Cardiac septum (tissue), 1 donor: ENCODE data around the gene FBXO36. TPM values are rescaled to one million over a fixed set of nuclear protein-coding genes. Genes with fewer than 3 reads are reported as not detected.
"Not testable (repeated sequence)": the region's sequence is repeated elsewhere in the genome, so short reads cannot be mapped to it uniquely, and the experiment has no call there.

ENCODE experiments used
- DNase-seq: peaks from one replicate; pipeline ENCODE4 v3.0.0-alpha.2; 2020; ENCODE audit warnings: low spot score
- intact Hi-C: fragments of 100-400 bp; cut with DNase I; formaldehyde crosslinking; loops from one replicate; pipeline ENCODE4 v1.14.0; 2022
- total RNA-seq: library from RNA; stranded (reverse); fragmentation: NEBNext Ultra II Directional; extraction: Animal tissue kit (Norgen Biotek cat#: 25700); gene quantifications from one replicate; pipeline ENCODE4 v1.2.1, GENCODE V29; 2021
- donor health status: DM: no; HTN: no; CAD: no.

The FBXO36 gene
- total RNA-seq, 1 donor from 2014 or later: 1.2 TPM

DNA sequence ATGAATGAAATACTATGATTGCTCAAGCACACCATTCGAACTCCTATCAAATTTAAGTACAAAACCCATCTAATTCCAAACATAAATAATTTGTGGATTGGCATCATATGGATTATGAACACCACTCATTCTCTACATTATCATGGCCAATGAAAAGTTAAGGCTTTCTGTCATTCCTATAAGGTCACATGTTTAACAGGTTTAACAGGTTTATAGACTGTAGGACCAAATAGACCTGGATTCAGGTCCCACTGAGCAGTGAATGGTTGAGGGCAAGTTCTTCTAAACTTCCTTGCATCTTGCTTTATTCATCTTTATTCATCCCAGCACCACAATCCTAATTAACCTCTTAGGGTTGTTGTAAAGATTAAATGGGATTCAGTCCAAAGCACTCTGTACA is 33.4 kb downstream of the FBXO36 start:
- DNase-seq: no peak

DNA sequence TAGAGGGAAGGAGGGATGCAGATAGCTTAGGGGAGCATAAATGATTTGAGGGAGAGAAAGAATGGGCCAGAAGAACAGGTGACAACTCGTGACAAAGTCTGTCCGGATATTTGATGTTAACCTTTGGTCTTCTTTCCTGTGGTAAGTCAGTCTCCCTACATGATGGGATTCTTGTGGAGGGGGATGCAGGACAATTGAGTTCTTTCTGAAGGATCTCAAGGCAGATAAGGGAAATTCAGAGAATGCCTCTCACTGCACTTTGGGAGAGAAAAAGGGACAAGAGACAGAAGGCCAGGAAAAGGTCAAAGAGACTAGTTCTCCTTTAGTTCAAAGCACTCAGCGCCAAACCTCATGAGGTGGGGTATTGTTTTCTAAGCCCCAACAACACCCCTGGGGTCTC is 34.2 kb downstream of the FBXO36 start:
- intact Hi-C loops: no loop called here
- DNase-seq: no peak

More for the DNA sequence above, 33.4 kb downstream of the FBXO36 start:
- intact Hi-C loops: no loop called here

DNA sequence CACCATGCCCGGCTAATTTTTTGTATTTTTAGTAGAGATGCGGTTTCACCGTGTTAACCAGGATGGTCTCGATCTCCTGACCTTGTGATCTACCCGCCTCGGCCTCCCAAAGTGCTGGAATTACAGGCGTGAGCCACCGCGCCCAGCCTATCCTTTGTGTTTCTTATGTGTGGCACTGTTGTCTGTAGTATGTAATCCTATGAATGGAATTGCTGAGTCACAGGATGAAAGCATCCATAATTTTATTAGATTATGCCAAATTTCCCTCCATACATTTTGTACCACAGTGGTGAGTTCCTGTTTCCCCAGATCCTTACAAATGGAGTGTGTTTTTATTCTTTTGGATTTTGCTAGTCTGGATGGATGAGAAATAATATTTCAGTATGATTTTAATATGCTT is 41.3 kb downstream of the FBXO36 start:
- intact Hi-C loops, DNase-seq: not testable (repeated sequence)

DNA sequence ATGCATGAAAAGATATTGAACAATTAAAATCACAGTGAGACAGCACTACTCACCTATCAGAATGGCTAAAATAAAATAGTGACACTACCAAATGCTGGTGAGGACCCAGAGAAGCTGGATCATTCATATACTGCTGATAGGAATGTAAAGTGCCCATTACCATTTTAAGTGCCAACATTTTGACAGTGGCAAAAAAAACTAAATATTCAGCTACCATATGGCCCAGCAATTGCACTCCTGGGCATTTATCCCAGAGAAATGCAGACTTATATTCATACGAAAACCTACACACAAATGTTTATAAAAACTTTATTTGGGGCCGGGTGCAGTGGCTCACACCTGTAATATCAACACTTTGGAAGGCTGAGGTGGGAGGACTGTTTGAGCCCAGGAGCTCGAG is 47.6 kb downstream of the FBXO36 start:
- no peak for DNase-seq
- intact Hi-C loops: no loop called here

GRCh38 chr2:229970406-229970805 is 48.1 kb downstream of the FBXO36 start:
- intact Hi-C loops: no loop called here
- no peak for DNase-seq

DNA sequence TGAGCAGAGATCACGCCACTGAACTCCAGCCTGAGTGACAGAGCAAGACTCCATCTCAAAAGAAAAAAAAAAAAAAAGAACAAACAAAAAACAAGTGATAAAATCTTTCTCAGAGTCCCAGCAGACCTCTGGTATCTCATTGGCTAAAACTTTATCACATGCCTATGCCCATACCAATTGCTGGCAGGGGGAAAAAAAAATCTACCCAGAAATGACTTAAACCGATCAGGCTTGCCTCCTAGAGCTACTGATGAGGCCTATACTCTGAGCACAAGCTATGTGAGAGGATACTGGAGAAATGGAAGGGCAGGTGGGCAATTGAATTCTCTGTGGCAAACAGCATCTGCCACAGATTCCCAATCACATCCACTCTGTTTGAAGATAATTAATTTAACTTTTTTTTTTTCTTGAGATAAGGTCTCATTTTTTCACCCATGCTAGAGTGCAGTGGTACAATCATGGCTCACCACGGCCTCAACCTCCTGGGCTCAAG is 49.0 kb downstream of the FBXO36 start:
- DNase-seq: no peak
- intact Hi-C loops: no loop called here

GRCh38 chr2:229974266-229974665 is 52.0 kb downstream of the FBXO36 start:
- intact Hi-C loops: no loop called here
- DNase-seq: no peak

DNA sequence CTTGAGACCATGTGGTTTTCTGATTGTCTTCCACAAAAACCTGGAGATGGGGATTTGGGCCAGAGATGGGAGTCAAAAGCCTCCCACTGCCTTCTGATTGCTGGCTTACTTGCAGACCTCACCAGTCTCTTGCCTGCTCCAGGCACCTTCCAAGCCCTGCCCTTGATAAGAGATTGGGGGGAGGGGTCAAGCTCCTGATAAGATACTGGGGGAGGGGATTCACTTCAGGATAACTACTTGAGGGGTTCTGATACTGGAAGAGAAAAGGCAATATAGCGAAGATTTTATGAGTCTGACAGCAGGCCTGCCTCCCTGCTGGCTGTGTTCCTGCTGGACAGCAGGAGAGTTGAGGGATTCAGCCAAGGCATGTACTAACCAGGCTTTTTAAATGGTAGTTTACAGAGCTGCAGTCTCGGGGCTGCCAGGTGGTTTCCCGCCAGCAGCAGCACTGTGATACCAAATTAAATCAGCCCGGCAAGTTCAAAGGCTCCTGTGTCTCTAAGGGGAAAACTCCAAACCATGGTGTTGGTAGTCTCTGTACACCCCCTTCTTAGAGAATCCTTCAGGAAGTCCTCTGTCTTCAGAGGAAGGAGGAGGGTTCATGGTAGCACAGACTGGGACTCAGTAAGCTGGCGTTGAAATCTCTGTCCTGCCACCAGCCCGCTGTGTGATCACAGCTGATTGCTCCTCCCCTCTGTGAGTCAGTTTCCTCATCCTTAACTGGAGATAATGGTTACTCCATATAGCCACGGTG is 58.3 kb downstream of the FBXO36 start:
- no peak for DNase-seq
- intact Hi-C loops: no loop called here

DNA sequence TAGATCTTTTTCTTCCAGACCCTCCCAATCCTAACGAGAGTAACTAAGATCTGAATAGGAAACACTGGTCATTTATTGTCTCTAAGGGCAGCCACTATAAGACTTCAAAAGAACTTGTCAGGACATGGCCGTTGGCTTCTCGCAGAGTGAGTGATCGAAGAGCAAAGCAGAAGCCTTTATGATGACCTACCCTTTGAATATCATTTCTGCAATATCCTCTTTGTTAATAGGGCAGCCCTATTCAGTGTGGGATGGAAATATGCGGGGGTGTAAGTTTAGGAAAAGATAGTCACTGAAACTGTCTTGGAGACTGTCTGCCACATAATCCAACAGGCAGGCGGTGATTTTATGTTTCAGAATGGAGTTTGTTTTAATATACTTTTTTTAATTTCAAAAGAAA is 70.9 kb downstream of the FBXO36 start:
- no peak for DNase-seq
- intact Hi-C loops: no loop called here

DNA sequence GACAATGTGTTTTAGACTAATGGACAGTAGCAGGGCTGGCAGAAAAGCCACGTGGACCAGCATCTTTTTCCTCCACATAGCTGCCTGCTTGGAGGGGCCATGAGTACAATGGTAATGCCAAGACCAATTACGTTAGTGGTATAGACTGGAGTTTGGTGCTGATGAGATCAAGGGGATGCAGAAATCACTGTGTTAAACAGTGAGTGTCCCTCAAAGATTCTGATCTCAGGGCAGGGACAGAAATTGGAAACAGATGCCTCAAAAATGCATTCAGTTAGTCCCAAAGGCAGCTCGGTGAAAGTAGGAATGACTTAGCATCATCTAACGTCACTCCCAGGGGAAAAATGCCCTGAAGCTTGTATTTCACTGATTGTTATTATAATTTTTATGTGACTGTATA is 74.0 kb downstream of the FBXO36 start:
- intact Hi-C loops: no loop called here
- no peak for DNase-seq

DNA sequence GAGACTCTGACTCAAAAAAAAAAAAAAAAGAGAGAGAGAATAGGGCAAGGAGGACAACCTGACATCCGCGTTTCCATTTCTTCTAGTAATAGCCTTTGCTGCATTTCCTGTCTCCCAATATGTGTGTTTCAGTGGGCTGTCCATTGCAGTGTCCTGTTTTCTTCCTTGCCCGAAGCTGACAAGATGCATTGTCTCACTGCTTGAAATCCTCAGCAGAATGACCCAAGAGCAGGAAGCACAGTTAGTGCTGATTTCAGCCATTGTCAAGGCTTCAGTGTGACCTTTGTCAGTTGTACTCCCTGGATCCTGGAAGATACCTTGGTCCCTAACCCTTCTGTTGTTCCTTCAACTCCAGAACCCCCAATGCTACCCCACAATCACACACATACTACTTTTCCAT is 75.3 kb downstream of the FBXO36 start:
- intact Hi-C loops: no loop called here
- no peak for DNase-seq

- DNase-seq: no peak
- intact Hi-C loops: no loop called here
Measured at GRCh38 chr2:230000118-230000841, 78.0 kb downstream of the FBXO36 start.

DNA sequence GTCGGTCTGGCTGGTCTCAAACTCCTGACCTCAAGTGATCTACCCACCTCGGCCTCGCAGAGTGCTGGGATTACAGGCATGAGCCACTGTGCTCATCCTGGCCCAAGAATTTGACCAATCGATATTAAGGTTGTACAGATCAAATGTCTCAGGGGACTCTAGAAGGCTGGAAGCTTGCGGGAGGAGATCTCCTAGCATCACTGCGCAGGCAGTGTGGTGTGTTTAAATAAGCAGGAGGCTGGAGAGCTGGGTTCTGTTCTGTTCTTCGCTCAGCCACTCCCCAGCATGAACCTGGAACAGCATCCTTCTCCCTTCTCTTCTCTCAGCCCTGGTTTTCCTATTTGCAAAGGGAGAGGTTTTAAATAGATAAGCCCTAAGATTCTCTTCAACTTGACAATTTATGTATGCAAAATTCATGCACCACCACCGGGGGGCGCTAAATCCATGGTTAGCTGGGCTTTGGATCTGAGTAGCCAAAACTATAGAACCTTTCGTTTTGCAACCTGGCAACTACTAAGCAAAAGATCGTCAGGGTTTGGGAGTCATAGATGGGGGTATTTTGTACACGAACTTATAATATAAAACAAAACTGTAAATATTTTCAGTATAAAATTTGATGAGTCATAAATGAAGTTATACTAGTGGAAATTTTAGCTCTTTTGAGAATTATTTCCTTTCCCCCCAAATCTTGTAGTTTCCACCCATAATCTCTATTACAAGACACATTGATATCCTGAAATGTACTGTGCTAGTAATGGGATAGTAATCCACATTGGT is 85.8 kb downstream of the FBXO36 start:
- peak; percentile 82 for DNase-seq
- intact Hi-C loops: loop anchor here (2.0 to 5.0 kb wide), 2 partner anchors 153 to 604 kb away; no protein-coding TSS in a partner anchor

DNA sequence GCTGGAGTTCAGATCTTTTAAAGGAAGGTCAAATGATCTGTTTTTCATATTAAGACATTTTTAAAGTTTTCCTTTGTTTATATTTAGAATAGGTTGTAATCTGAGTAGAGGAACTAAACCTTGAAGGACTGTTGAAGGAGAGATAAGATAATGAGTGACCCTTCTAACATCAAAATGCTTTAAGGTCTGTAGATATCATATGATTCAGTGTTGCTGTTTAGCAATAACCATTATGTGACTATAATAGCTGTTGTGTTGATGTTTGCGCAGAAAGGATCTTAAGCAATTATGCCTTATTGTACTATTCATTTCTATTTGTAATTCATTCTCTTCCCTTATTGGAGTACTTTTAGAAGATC is 86.4 kb downstream of the FBXO36 start:
- no peak for DNase-seq
- intact Hi-C loops: loop anchor here (2.0 to 5.0 kb wide), 2 partner anchors 152 to 604 kb away; no protein-coding TSS in a partner anchor

DNA sequence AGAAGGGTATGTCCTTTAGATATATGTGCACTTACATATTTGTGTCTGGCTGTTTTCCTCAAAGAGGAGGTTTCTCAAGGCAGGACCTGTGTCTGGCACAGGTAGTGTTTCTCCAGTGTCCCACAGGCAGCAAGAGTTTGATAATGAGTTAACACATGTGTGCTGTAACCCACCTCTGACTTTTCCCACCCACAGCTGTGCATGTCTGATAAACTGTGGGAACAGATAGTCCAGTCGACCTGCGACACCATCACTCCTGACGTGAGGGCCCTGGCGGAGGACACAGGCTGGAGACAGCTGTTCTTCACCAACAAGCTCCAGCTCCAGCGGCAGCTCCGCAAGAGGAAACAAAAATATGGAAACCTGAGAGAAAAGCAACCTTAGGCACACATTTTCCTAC is 88.2 kb downstream of the FBXO36 start:
- no peak for DNase-seq
- intact Hi-C loops: no loop called here

- intact Hi-C loops: no loop called here
Measured at GRCh38 chr2:230011617-230012016, 89.3 kb downstream of the FBXO36 start.

DNA sequence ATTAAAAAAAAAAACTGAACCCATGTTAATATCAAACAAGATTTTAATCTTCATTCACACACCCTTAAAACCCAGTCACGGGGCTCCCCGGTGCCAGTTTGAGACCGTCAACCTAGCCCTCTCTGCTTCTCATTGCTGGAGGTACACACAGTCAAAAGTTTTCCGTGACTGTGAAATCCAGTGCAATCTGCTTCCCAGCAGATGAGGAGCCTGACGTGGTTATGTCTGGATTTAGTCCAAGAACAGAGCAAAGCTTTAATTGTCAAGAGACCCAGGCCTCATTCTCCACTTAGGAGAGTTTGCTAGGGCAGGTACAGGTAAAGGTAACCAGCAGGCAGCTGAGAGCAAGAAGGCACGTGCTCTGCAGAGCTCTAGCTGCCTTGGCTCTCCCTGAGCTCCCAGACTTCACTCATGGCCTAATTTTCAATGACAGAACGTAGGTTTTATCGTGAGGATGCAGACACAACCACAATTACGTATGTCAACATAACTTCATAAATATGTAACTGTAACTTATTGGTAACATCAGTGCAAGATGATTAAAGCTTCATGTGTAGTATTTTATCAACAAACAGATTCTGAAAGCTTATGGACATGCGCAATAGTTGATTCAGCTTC is 90.1 kb downstream of the FBXO36 start:
- intact Hi-C loops: no loop called here
- no peak for DNase-seq

More at GRCh38 chr2:230011617-230012016, 89.3 kb downstream of the FBXO36 start:
- DNase-seq: no peak

DNA sequence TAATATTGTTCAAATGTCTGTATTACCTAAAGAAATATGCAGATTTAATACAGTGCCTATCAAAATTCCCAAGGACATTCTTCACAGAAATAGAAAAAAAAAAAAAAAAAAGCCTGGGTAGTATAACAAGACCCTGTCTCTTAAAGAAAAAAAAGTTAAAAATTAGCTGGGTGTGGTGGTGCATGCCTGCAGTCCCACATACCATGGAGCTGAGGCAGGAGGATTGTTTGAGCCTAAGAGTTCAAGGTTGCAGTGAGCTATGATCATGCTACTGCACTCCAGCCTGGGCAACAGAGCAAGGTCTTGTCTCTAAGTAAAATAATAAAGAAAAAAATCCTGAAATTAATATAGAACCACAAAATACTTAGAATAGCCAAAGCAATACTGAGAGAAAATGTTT is 94.5 kb downstream of the FBXO36 start:
- DNase-seq: no peak

DNA sequence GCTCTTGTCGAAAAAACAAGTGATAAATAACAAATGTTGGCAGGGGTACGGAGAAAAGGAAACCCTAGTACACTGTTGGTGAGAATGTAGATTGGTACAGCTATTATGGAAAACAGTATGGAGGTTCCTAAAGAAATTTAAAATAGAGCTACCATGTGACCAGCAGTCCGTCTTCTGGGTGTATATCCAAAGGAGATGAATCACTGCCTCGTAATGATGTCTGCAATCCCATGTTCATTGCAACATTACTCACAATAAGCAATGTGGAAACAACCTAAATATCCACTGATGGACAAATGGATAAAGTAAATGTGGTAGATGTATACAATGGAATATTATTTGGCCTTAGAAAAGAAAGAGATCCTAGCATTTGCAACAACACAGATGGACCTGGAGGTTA is 95.8 kb downstream of the FBXO36 start:
- no peak for DNase-seq
- intact Hi-C loops: no loop called here

More for the DNA sequence above, 94.5 kb downstream of the FBXO36 start:
- intact Hi-C loops: no loop called here

DNA sequence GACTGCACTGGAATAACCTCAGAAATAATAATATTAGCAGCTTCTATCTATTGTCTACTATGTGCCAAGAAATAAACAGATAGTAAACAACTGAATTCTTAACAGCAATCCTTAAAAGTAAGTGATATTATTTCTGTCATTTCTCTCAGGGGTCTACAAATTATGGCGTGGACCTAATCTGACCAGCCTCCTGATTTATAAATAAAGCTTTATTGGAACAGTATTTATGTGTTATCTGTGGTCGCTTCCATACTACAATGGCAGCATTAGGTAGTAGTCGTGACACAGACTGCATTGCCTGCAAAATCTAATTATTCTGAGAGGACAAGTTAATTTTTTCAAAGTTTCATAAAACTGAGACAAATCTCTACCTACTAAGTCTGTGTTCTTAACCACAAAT is 97.4 kb downstream of the FBXO36 start:
- DNase-seq: no peak
- intact Hi-C loops: no loop called here
